OCI-M2 (cell line): ENCODE measurements around the gene ZNF106.

Experiments
- DNase-seq: peaks from one replicate; lab custom pipeline; 2025; ENCODE audit not compliant: unreplicated experiment; lab: John Stamatoyannopoulos, UW

Gene ZNF106

GRCh38 chr15:42482701-42483100 is 8.2 kb downstream of the ZNF106 start:
- no peak for DNase-seq

DNA sequence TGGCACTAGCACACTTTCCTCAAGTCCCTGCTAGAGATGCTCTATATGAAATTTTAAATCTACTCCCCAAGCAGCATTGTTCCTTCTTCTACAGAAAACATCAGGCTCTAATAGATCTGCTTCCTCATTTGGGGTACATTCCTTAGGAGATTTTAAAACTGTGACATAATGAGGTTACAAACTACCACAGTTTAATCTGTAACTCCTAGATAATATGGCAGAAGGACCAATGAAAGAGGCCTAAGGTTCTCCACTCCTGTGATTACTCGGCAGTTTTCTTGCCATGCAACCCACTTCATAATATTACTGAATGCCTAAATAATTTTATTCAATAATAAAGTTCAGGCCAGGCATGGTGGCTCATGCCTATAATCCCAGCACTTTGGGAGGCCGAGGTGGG is 16.1 kb downstream of the ZNF106 start:
- DNase-seq = no peak

- no peak for DNase-seq
Measured at GRCh38 chr15:42471002-42471401, 19.9 kb downstream of the ZNF106 start.

- no peak for DNase-seq
Measured at GRCh38 chr15:42465520-42466259, 25.3 kb downstream of the ZNF106 start.

DNA sequence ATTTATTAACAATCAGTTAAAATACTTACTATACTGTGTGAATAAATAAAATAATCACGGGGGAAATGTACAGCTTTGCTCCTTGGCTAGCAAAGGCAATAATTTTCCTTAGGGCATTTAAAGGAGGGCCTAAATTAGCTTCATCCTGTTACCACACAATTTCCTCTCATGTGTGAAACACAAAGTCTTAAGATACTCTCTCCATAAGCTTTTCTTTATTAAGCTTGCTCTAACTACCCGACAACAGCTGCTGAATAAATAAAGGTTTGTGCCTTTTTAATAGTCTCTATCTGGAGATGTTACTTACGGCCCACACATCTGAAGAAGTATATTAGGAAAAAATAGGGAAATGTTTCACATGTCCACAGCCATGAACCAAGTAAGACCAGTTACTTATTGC is 29.7 kb downstream of the ZNF106 start:
- no peak for DNase-seq

DNA sequence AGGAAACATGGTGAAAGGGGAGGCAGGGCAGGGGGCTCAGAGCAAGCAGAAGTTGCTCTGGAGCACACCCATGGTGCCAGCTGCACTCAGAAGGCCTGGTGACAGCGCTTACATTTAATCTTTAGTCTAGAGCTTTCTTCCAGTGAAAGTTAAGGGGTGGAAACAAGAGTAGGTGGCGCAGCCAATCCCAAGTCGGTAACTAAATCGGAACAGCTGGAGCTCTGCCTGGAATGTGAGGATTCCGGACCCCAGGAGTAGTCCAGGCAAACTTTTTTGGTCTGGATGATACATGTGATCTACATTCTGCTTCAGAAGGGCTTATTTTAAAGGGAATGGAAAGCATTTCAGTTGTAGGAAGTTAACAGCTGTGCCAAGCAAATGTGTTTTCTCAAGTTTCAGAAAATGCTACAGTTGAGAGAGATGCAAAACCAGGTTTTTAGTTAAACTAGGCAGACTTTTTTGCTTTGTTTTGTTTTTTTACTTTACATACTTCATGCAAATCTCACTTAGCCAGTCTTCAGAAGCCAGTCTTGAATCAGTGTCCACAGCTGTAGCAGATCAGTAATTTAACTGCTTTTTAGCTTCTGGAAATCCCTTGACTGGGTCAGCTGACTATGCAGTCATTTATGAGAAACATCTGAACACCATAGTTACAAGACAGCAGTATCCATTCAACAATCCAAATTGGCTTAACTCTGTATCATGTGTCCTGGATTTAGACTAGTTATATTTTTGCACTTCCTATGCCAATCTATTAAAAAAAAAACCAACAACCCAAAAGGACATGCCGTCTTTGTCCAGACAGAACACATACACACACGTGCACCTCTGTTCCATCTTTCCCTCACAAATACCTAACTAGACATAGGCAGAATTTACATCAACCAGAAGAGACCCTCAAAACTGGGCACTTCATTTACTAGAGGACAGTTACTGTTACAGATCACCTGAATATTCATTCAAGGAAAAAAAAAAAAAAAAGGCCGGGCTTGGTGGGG is 33.2 kb downstream of the ZNF106 start:
- no peak for DNase-seq

DNA sequence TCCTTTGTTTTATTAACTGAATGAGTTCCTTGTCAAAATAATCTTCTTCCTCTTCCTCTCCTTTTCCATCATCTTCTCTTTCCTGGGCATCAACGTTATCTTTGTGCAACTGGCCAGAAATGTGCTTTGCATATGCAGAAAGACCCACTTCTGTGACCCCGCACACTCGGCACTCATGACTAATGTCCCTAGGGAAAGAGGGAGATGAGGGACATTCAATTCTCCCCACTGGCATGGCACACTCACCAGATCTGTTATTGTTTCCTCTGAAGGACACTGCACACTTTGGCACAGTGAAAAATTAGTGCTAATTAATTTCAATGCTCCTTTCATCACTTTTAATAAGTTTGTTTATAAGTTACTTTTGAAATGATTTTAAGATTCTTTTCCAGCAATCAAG is 34.0 kb downstream of the ZNF106 start:
- DNase-seq = no peak

- no peak for DNase-seq
Measured at GRCh38 chr15:42456531-42456930, 34.4 kb downstream of the ZNF106 start.

- DNase-seq = no peak
Measured at GRCh38 chr15:42453826-42454225, 37.1 kb downstream of the ZNF106 start.

GRCh38 chr15:42450425-42450790 is 40.5 kb downstream of the ZNF106 start:
- DNase-seq = no peak

DNA sequence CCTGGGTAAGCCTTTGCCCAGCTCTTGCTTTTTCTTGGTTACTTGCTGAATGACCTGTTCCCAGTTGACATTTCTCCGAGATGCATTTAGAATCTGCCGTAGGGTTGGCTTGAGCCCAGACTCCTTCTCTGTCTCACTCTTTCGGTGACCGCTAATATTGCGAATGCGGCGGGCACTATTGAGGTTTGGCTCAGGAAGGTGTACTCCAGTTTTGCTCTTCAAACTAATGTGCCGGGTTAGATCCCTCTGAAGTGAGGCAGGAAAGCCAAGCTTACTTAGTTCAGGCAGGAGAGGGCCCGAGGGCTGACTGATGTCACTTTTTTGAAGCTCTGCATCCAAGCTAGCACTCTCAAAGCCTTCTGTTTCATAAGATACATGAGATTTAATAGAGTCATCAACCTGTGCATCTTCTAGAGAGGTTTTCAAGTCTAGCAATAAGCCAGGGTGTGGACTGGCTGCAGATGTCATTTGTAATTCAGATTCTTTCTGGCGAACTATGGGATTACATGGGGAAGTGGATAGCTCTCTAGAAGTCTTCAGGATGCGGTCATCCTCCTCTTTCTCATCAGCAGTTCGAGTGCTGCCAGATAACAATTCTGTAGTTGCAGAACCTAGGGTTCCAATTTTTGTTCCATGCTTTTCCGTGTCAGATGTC is 41.0 kb downstream of the ZNF106 start:
- DNase-seq = no peak

DNA sequence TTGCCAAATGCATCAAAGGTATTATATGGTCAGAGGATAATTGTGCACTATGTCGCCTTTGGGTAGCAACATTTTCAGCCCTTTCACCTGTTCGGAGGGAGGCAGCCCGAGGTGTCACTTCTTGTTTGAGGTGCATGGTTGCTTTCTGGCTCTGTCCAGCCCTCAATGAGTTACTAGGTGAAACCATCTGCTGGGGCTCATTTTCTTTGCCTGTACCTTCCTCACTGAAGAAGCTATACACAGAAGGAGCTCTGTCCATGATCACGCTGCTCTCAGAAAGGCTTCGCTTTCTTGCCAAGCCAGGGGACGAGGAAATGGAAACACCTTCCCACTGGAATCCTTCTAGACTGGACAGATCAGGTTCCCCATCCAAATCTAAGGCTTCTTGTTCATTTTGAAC is 42.7 kb downstream of the ZNF106 start:
- no peak for DNase-seq

DNA sequence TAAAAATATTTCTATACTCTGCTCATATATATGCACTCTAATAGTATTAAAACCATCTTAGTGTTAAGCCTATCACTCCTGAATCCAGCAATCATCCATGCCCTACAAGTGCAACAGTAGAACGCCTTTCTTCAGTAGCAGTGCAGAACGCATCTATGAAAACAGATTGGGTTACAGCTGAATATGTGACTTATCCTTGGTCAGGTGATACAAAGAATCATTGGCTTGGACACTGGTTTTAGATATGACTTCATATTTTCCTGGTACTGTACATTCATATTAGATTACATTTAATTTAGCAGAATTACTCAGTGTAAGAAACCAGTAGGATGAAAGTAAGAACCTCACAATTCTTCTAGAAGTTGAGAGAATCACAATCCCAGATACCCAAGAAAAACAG is 43.3 kb downstream of the ZNF106 start:
- no peak for DNase-seq

DNA sequence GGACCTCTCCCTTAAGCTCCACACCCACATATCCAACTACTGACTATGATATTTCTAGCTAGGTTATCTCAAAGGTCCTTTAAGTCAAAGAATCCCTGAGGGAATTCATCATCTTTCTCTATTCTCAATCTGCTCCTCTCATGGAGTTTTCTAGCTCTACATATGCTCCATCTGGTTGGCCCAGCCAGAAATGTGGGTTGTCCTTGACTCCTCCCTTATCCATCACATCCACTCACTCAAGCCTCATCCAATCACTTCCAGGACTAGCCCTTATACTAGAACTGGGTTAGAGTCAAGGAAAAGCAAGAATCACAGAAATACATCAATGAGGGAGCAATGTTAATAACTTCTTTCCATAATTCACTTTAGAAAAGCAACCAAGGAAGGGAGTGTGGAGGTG is 45.4 kb downstream of the ZNF106 start:
- DNase-seq = no peak

DNA sequence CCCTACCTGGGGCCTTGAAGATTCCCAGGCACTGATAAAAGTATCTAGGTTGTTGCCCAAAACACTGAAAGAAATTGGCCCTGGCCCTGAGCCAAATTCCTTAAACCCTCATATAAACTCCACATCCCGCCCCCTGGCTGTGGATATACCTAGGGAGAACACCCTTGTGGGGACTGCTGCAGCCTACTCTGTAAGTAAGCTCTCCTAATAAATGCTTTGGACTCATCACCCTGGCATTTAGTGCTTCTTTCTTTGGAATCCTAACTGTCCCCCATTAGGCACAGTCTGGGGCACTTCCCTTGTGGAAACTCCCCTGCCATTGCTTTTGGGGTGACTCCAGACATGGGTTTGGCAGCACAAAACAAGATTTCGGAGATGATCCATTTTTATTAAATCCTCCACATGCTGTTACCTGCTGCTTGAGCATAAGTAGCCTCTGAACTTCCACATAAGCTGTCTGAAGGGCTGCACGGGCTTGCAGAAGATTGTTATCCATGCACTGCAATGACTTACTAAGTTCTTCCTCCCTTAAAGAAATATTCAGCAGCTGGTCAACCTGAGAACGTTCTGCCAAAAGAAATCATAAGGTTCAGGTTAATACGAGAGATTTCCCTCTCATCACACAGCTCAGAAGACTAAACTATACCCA is 46.4 kb downstream of the ZNF106 start:
- DNase-seq = no peak

DNA sequence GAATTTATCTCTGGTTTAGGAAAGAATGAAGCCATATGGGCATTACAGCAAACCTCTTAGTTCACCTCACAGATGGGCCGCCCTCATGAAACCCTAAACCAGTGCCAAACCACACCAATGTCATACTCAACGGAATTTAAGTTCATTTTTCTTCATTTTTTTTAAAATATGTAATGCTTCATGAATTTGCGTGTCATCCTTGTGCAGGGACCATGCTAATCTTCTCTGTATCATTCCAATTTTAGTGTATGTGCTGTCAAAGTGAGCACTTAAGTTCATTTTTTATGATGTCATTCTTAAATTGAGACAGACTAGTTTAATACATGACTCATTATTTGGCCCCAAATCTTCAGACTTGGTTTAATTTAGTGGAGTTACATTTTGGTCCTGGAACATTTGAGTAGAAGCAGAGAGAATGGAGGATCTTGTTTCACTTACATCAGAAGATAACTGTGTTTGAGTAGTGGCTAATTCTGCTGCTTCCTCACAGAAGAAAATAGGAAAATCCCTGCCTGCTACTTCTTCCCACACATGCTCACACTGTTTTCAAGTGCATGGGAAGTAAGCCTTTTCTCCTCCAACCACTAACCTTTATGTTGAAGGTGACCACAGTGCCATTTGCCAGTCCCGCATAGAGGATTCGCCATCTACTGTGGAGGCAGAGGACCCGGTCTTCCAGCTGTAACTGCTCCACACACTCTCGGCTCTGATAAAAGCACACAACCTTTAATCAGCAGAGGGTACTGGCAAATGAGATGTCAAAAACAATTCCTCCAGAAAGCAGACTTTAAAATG is 63.3 kb downstream of the ZNF106 start:
- DNase-seq = no peak

- DNase-seq = no peak
Measured at GRCh38 chr15:42421376-42421775, 69.6 kb downstream of the ZNF106 start.

DNA sequence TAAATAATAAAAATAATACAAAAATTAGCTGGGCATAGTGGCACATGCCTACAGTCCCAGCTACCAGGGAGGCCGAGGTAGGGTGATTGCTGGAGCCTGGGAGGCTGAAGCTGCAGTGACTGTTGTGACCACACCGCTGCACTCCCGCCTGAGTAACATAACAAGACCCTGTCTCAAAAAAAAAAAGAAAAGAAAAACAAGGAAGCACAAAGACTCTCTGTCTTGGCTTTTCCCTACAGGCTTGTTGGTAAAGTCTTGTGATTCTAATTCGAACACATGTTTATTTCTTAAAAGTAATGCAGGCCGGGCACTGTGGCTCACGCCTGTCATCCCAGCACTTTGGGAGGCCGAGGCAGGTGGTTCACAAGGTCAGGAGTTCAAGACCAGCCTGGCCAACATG is 71.6 kb downstream of the ZNF106 start:
- no peak for DNase-seq

DNA sequence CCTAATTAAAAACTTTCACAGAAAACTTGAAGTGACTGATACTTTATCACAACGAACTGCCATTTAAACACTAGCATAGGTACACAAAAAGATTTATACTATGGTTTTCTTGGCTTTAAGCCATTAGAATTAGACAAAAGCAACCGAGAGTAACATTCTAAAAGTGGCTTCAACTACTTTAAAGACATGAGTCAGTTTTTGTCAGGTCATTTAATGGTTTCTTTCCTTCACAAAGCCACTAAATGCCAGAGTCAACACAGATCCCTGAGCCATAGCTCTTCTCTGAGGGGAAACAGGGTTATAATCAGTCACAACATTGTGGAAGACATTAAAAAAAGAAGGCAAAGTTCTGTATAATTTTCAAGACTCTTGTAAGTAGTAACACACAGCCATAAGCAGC is 77.0 kb downstream of the ZNF106 start:
- DNase-seq = no peak

GRCh38 chr15:42411884-42412283 is 79.1 kb downstream of the ZNF106 start:
- DNase-seq = no peak
